ENCODE data around the gene ITGBL1. TPM values are rescaled to one million over a fixed set of nuclear protein-coding genes. Genes with fewer than 3 reads are reported as not detected.

The ITGBL1 gene
- total RNA-seq, 4 donors from 2014 or later, result 26.4 to 81.4 (median 76.1) TPM

- H3K9me3 ChIP-seq, result no peaks in the 10 kb centered on the region
- H3K4me1 ChIP-seq, result no peaks in the 10 kb centered on the region
- H3K27ac ChIP-seq, result no peak overlapping the region
- H3K27me3 ChIP-seq, result no peaks in the 10 kb centered on the region
- DNase-seq (ENCODE audit: low spot score in 2 of 2), result no peak
- TF ChIP-seq EP300 (IDR thresholded peaks at IDR 0.05) (no peak), CTCF (IDR thresholded peaks at IDR 0.05) (no peak), POLR2A (IDR thresholded peaks at IDR 0.05) (no peak)
- no peaks in the 10 kb centered on the region for H3K36me3 ChIP-seq
- no peak overlapping the region for H3K4me3 ChIP-seq
Observed at GRCh38 chr13:101511161-101511560, 58.7 kb downstream of the ITGBL1 start.

- no peak overlapping the region for H3K4me3 ChIP-seq
- WGBS, 2 donors, result 73 to 86% methylated on average over 2 of the region's 2 CpGs
- H3K9me3 ChIP-seq, result no peaks in the 10 kb centered on the region
- no peak overlapping the region for H3K27ac ChIP-seq
- no peak for DNase-seq (ENCODE audit: low spot score in 2 of 2)
- H3K27me3 ChIP-seq, result no peaks in the 10 kb centered on the region
- TF ChIP-seq POLR2A (IDR thresholded peaks at IDR 0.05) (no peak), CTCF (IDR thresholded peaks at IDR 0.05) (no peak), EP300 (IDR thresholded peaks at IDR 0.05) (no peak)
- no peaks in the 10 kb centered on the region for H3K4me1 ChIP-seq
- no peaks in the 10 kb centered on the region for H3K36me3 ChIP-seq
Observed at GRCh38 chr13:101511766-101512165, 59.3 kb downstream of the ITGBL1 start.

- no peak for TF ChIP-seq EP300 (IDR thresholded peaks at IDR 0.05)
- no peak for TF ChIP-seq POLR2A (IDR thresholded peaks at IDR 0.05)
- TF ChIP-seq CTCF (IDR thresholded peaks at IDR 0.05), result no peak
- 8 to 11% methylated on average over 1 of the region's 1 CpG for WGBS, 2 donors
- Histone ChIP-seq H3K36me3 (no peaks in the 10 kb centered on the region), H3K4me3 (no peak overlapping the region), H3K27me3 (no peaks in the 10 kb centered on the region), H3K9me3 (no peaks in the 10 kb centered on the region), H3K27ac (no peak overlapping the region), H3K4me1 (no peaks in the 10 kb centered on the region)
- DNase-seq (ENCODE audit: low spot score in 2 of 2), result no peak
Observed at GRCh38 chr13:101512650-101513049, 60.2 kb downstream of the ITGBL1 start.

GRCh38 chr13:101514100-101514499 is 61.6 kb downstream of the ITGBL1 start:
- no peaks in the 10 kb centered on the region for H3K36me3 ChIP-seq
- 28 to 48% methylated on average over 1 of the region's 1 CpG for WGBS, 2 donors
- no peak for DNase-seq (ENCODE audit: low spot score in 2 of 2)
- no peak for TF ChIP-seq POLR2A (IDR thresholded peaks at IDR 0.05)
- no peak for TF ChIP-seq EP300 (IDR thresholded peaks at IDR 0.05)
- no peak for TF ChIP-seq CTCF (IDR thresholded peaks at IDR 0.05)
- no peak overlapping the region for H3K4me3 ChIP-seq
- no peaks in the 10 kb centered on the region for H3K4me1 ChIP-seq
- no peaks in the 10 kb centered on the region for H3K27me3 ChIP-seq
- no peaks in the 10 kb centered on the region for H3K9me3 ChIP-seq
- peak overlapping the region in 1 of 4 donors; percentile 26 for H3K27ac ChIP-seq

- Histone ChIP-seq H3K9me3 (no peaks in the 10 kb centered on the region), H3K4me3 (no peak overlapping the region), H3K36me3 (no peaks in the 10 kb centered on the region), H3K27ac (peak overlapping the region in 2 of 4 donors; percentile 26 to 47), H3K27me3 (no peaks in the 10 kb centered on the region), H3K4me1 (no peaks in the 10 kb centered on the region)
- TF ChIP-seq POLR2A (IDR thresholded peaks at IDR 0.05) (no peak), EP300 (IDR thresholded peaks at IDR 0.05) (no peak), CTCF (IDR thresholded peaks at IDR 0.05) (peak; percentile 47 to 71 (median 59))
- DNase-seq (ENCODE audit: low spot score in 2 of 2), result peak in 1 of 2 donors; percentile 81
Observed at GRCh38 chr13:101514695-101515275, 62.3 kb downstream of the ITGBL1 start.

Measured in tibial nerve (tissue), 4 donors.